ENCODE results near the gene CDC42EP1.

CDC42EP1 gene

DNA sequence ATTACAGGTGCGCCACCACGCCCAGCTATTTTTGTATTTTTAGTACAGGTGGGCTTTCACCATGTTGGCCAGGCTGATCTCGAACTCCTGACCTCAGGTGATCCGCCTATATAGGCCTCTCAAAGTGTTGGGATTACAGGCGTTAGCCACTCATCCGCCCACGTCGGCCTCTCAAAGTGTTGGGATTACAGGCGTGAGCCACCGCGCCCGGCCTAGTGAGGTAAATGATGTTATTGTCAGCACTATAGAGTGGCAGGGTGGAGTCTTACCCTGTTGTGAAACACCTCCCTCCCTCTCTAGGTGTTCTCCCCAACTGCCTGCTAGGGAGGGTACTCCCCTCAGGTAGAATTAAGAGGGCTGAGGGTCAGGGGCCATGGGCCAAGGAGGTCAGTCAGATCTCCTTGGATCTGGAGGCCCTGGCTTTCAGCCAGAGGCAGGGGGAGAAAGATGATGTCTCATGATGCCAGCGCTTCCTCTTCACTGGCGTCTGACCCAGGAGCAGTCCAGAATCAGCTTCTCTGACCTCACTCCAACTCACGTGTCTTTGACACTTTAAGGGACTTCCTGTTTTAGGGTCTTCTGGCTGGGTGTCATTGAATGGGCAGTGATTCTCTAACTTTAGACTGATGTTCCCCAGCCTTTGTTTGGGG is 50.3 kb downstream of the CDC42EP1 start:
- no peak for DNase-seq (ENCODE audit: low spot score)

DNA sequence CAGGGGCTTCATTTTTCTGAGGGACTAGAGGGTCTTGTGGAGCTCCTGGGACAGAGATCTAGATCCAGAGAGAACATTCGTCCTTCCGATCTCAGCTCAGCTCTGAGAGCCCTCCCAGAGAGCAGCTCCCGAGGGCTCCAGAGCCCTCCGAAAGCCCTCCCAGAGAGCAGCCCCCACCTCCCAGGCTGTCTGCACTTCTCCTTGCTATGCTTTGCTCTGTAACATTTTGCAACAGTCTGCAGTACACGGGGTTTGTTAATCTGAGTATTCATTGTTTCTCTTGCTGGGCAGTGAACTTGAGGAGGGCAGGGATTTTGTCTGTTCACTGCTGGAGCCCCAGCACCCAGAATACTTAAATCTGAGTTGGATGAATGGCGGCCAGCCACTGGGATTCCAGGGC is 50.9 kb downstream of the CDC42EP1 start:
- DNase-seq (ENCODE audit: low spot score), result no peak

DNA sequence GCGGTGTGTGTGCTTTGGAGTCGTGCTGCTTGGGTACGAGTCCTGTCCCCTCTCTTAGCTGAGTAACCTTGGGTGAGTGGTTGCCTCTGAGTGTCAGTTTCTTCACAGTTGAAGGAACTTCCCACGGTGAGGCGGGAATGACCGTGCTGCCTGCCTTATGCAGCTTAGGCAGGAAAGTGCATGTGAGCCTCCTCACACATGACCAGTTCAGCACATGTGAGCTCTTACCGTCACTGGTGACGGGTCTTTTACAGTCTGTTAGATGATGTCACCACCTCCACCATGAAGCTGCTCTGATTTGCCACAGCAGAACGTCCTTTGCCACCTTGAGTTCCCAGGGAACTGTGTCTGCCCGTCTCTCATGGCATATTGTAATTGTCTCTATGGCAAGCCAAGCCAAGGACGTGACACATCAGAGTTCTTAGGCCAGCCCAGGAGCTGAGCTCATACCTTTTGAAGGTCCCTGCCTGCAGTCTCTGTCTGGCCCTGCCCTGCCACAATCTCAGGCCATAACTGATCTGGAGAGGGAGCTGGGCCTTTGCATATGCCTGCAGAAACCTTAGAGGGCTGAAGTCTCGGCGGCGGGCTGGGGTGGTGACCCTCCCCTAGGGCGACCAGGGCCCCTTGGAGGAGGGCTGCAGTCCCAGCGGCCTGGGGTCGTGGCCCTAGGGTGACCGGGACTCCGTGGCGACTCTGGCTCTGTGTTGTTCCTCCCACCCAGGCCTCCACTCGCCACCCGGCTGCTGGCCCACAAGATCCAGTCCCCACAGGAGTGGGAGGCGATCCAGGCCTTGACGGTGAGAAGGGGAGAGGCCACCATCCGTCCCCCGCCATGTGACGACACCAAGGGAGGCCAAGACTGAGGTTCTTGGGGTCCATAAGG is 56.2 kb downstream of the CDC42EP1 start:
- DNase-seq (ENCODE audit: low spot score), result no peak

DNA sequence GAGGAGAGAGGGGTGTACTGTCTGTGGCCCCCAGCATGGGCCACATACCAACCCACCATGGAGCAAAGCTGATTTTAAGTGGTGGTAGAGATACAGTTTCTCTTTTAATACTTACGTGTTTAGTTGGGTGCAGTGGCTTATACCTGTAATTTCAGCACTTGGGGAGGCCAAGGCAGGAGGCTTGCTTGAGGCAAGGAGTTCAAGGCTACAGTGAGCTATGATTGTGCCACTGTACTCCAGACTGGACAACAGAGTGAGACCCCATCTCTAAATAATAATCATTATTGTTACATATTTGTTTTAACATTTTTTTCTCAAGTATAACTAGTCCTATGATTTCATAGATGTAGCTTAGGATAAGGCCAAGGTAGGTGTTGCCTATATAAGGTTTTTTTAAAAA is 57.2 kb downstream of the CDC42EP1 start:
- no peak for DNase-seq (ENCODE audit: low spot score)

GRCh38 chr22:37618072-37618656 is 57.9 kb downstream of the CDC42EP1 start:
- DNase-seq (ENCODE audit: low spot score), result no peak

DNA sequence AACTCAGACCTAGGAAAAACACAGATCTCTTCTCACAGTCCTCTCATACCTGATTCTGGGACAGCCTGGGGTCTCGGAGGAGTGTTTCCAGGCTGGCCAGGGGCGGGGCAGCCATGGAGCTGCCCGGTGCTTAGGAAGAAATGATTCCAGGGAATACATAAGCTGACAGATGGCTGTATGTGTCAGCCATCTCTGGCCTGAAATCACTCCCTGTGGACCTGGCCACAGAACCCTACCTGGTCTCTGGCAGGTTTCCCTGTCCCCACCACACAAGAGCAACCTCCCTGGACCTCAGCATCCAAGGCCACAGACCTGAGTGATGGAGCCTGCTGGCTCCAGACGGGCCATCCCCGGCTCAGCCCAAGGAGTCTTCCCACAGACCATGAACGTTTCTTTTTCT is 58.4 kb downstream of the CDC42EP1 start:
- no peak for DNase-seq (ENCODE audit: low spot score)
